ENCODE results near the gene OLA1.

- TF ChIP-seq ZNF274 (IDR thresholded peaks at IDR 0.05; ENCODE audit: low read depth, low read length) (no peak), SUZ12 (IDR thresholded peaks at IDR 0.05; ENCODE audit: extremely low read depth, insufficient read depth, insufficient read length) (no peak), YY1 (IDR thresholded peaks at IDR 0.05; ENCODE audit: insufficient read depth, insufficient read length) (no peak)
Observed at GRCh38 chr2:174059884-174060244, 188.5 kb downstream of the OLA1 start.
